Vagina (tissue), 2 donors: ENCODE results near the gene ATP6V0E1. TPM values are rescaled to one million over a fixed set of nuclear protein-coding genes. Genes with fewer than 3 reads are reported as not detected.

ENCODE experiments used
- DNase-seq, 2 donors: peaks; one replicate each; pipeline ENCODE4 v3.0.0-alpha.2; 2017; ENCODE audit errors: extremely low spot score in 2 of 2
- H3K27ac ChIP-seq: fragments of 200-600 bp; sonication (generic); one replicate; pipeline ENCODE4 v1.5.1; 2019
- H3K27me3 ChIP-seq: fragments of 200-600 bp; sonication (generic); one replicate; pipeline ENCODE4 v1.5.1; 2019
- H3K36me3 ChIP-seq, 2 donors: fragments of 200-600 bp; sonication (generic); one replicate each; pipeline ENCODE4 v1.5.1; 2017 to 2019
- H3K4me1 ChIP-seq: fragments of 200-600 bp; sonication (generic); one replicate; pipeline ENCODE4 v1.5.1; 2019
- H3K4me3 ChIP-seq, 2 donors: fragments of 200-600 bp; sonication (generic); 1 replicate in 1 of 2; 2 replicates in 1 of 2; pipeline ENCODE4 v1.5.1; 2016 to 2019
- H3K9me3 ChIP-seq: fragments of 200-600 bp; sonication (generic); one replicate; pipeline ENCODE4 v1.5.1; 2019
- CTCF ChIP-seq, 3 experiments: fragments of 450-650 bp in 2 of 3; fragments of 200-600 bp in 1 of 3; sonication (generic) in 1 of 3; IDR thresholded peaks; one replicate each; pipeline ENCODE4 v1.5.1; 2017 to 2019; ENCODE audit warnings: antibody characterized with exemption in 3 of 3, mild to moderate bottlenecking in 2 of 3, moderate library complexity in 2 of 3
- POLR2A ChIP-seq, 2 donors: fragments of 450-650 bp; IDR thresholded peaks; one replicate each; pipeline ENCODE4 v1.6.1; 2017; ENCODE audit warnings: antibody characterized with exemption in 2 of 2, mild to moderate bottlenecking in 2 of 2, moderate library complexity in 2 of 2
- POLR2AphosphoS5 ChIP-seq, 2 donors: sonication (generic); formaldehyde crosslinking; IDR thresholded peaks; one replicate each; pipeline ENCODE4 v1.9.0; 2017; ENCODE audit warnings: antibody characterized with exemption in 2 of 2, mild to moderate bottlenecking in 2 of 2, low read depth in 1 of 2; ENCODE audit not compliant: insufficient read depth in 1 of 2
- intact Hi-C: fragments of 100-400 bp; cut with DNase I; formaldehyde crosslinking; loops from one replicate; pipeline ENCODE4 v1.15.1; 2023
- total RNA-seq: library from RNA; depleted of rRNA; stranded (reverse); fragments of >200 nt; gene quantifications from one replicate; pipeline ENCODE4 v1.2.3, GENCODE V29; 2016

The ATP6V0E1 gene
- total RNA-seq, 1 donor from 2014 or later: 121 TPM

GRCh38 chr5:172999974-173000373, 16.4 kb downstream of the ATP6V0E1 start:
- H3K36me3 ChIP-seq: peaks cover 0 to 20% of the 10 kb centered on the region in 2 donors
- peaks cover 64% of the 10 kb centered on the region for H3K4me1 ChIP-seq
- TF ChIP-seq CTCF (IDR thresholded peaks at IDR 0.05): no peak
- TF ChIP-seq POLR2A (IDR thresholded peaks at IDR 0.05): no peak
- TF ChIP-seq POLR2AphosphoS5 (IDR thresholded peaks at IDR 0.05; ENCODE audit: insufficient read depth in 1 of 2, low read depth in 1 of 2): no peak
- H3K27me3 ChIP-seq: no peaks in the 10 kb centered on the region
- H3K4me3 ChIP-seq: no peak overlapping the region
- H3K9me3 ChIP-seq: no peaks in the 10 kb centered on the region
- no peak for DNase-seq
- intact Hi-C loops: no loop called here
- H3K27ac ChIP-seq: no peak overlapping the region

- intact Hi-C loops: no loop called here
- H3K27ac ChIP-seq: no peak overlapping the region
Measured at GRCh38 chr5:173001229-173001841, 17.8 kb downstream of the ATP6V0E1 start.

GRCh38 chr5:173003360-173003759, 19.8 kb downstream of the ATP6V0E1 start:
- H3K27ac ChIP-seq: no peak overlapping the region
- H3K36me3 ChIP-seq: no peaks in the 10 kb centered on the region
- peaks cover 82% of the 10 kb centered on the region for H3K4me1 ChIP-seq
- intact Hi-C loops: no loop called here
- DNase-seq: peak in 1 of 2 donors; percentile 25
- H3K4me3 ChIP-seq: no peak overlapping the region
- no peaks in the 10 kb centered on the region for H3K27me3 ChIP-seq
- TF ChIP-seq POLR2AphosphoS5 (IDR thresholded peaks at IDR 0.05; ENCODE audit: insufficient read depth in 1 of 2, low read depth in 1 of 2) (no peak), POLR2A (IDR thresholded peaks at IDR 0.05) (no peak), CTCF (IDR thresholded peaks at IDR 0.05) (no peak)
- no peaks in the 10 kb centered on the region for H3K9me3 ChIP-seq

More at GRCh38 chr5:173001229-173001841, 17.8 kb downstream of the ATP6V0E1 start:
- Histone ChIP-seq H3K4me3 (no peak overlapping the region), H3K9me3 (no peaks in the 10 kb centered on the region), H3K4me1 (peaks cover 67% of the 10 kb centered on the region), H3K27me3 (no peaks in the 10 kb centered on the region), H3K36me3 (peaks cover 0 to 6% of the 10 kb centered on the region in 2 donors)
- no peak for TF ChIP-seq CTCF (IDR thresholded peaks at IDR 0.05)
- DNase-seq: peak in 1 of 2 donors; percentile 22

- Histone ChIP-seq H3K27me3 (no peaks in the 10 kb centered on the region), H3K4me3 (no peak overlapping the region), H3K36me3 (no peaks in the 10 kb centered on the region), H3K9me3 (no peaks in the 10 kb centered on the region), H3K4me1 (peaks cover 78% of the 10 kb centered on the region), H3K27ac (no peak overlapping the region)
- no peak for DNase-seq
- no peak for TF ChIP-seq CTCF (IDR thresholded peaks at IDR 0.05)
- TF ChIP-seq POLR2A (IDR thresholded peaks at IDR 0.05): no peak
- no peak for TF ChIP-seq POLR2AphosphoS5 (IDR thresholded peaks at IDR 0.05; ENCODE audit: insufficient read depth in 1 of 2, low read depth in 1 of 2)
- intact Hi-C loops: no loop called here
Measured at GRCh38 chr5:173004013-173004412, 20.4 kb downstream of the ATP6V0E1 start.

GRCh38 chr5:173004447-173004846, 20.9 kb downstream of the ATP6V0E1 start:
- Histone ChIP-seq H3K9me3 (no peaks in the 10 kb centered on the region), H3K27me3 (no peaks in the 10 kb centered on the region), H3K4me3 (no peak overlapping the region), H3K4me1 (peaks cover 74% of the 10 kb centered on the region), H3K27ac (no peak overlapping the region), H3K36me3 (no peaks in the 10 kb centered on the region)
- intact Hi-C loops: no loop called here
- DNase-seq: no peak
- TF ChIP-seq CTCF (IDR thresholded peaks at IDR 0.05) (no peak), POLR2A (IDR thresholded peaks at IDR 0.05) (no peak), POLR2AphosphoS5 (IDR thresholded peaks at IDR 0.05; ENCODE audit: insufficient read depth in 1 of 2, low read depth in 1 of 2) (no peak)
